Lung (tissue), 12 donors: ENCODE measurements around the gene FAM131C. TPM values are rescaled to one million over a fixed set of nuclear protein-coding genes. Genes with fewer than 3 reads are reported as not detected.

Experiments used
- ATAC-seq: fragments of 200-7000 bp; cut with Tn5 transposase; one replicate; pipeline ENCODE4 v1.9.1; 2020; ENCODE audit warnings: moderate number of reproducible peaks; ENCODE audit not compliant: insufficient read depth, low FRiP score
- DNase-seq, 3 donors: peaks; one replicate each; pipeline ENCODE4 v3.0.0-alpha.2; 2013 to 2017
- H3K27ac ChIP-seq, 2 donors: one replicate each; pipeline ENCODE4 v1.5.1; 2013; ENCODE audit warnings: mild to moderate bottlenecking in 2 of 2, moderate library complexity in 2 of 2, control low read depth in 1 of 2, inconsistent platforms in 1 of 2, low read depth in 1 of 2, low read length in 1 of 2
- H3K27me3 ChIP-seq, 3 donors: one replicate each; pipeline ENCODE4 v1.5.1; 2013; ENCODE audit warnings: low read length in 2 of 3; ENCODE audit not compliant: control insufficient read depth in 3 of 3, insufficient read depth in 3 of 3
- H3K36me3 ChIP-seq, 4 donors: one replicate each; pipeline ENCODE4 v1.5.1; 2013; ENCODE audit warnings: low read length in 4 of 4, mild to moderate bottlenecking in 1 of 4, moderate library complexity in 1 of 4; ENCODE audit not compliant: control insufficient read depth in 4 of 4, insufficient read depth in 4 of 4
- H3K4me1 ChIP-seq, 5 donors: one replicate each; pipeline ENCODE4 v1.5.1; 2013; ENCODE audit warnings: low read length in 5 of 5, mild to moderate bottlenecking in 2 of 5, moderate library complexity in 1 of 5; ENCODE audit not compliant: control insufficient read depth in 5 of 5, insufficient read depth in 5 of 5
- H3K4me3 ChIP-seq: one replicate; pipeline ENCODE4 v1.5.1; 2013; ENCODE audit warnings: mild to moderate bottlenecking, control low read depth, moderate library complexity
- H3K9ac ChIP-seq, 2 donors: one replicate each; pipeline ENCODE4 v1.5.1; 2013; ENCODE audit warnings: low read length in 2 of 2, control low read depth in 1 of 2; ENCODE audit not compliant: insufficient read depth in 1 of 2
- H3K9me3 ChIP-seq, 4 donors: one replicate each; pipeline ENCODE4 v1.5.1; 2013; ENCODE audit warnings: low read length in 3 of 4, mild to moderate bottlenecking in 1 of 4, moderate library complexity in 1 of 4; ENCODE audit not compliant: control insufficient read depth in 4 of 4, insufficient read depth in 3 of 4
- WGBS, 2 donors: extraction: QIAGEN DNeasy Blood & Tissue Kit; methylation state at CpG; one replicate each; pipeline ENCODE4 v1.1.7; 2013; 5-methylcytosine and 5-hydroxymethylcytosine counted together
- polyA plus RNA-seq, 2 donors: library from polyadenylated mRNA; stranded (reverse); fragments of 200-250 nt; gene quantifications; one replicate each; pipeline ENCODE4 v1.2.1, GENCODE V29; 2013
- total RNA-seq, 2 donors: library from RNA; depleted of rRNA in 1 of 2; stranded (reverse); fragments of >200 nt in 1 of 2; gene quantifications; one replicate each; pipeline ENCODE4 v1.2.1, GENCODE V29; 2014 to 2021
- TF ChIP-seq, protein P1 (sequence below): IDR thresholded peaks from 2 replicates; pipeline ENCODE4 v1.5.1; 2012; ENCODE audit warnings: mild to moderate bottlenecking; ENCODE audit errors: control extremely low read depth, extremely low read depth
- donor health status: control.
- donor health status: control.
- donor health status: Bipolar disorder and iron deficiency.
- donor health status: healthy.
- donor health status: DM: yes; HTN: yes; CAD: no.

FAM131C gene
- total and polyA plus RNA-seq, 4 donors = not detected

DNA sequence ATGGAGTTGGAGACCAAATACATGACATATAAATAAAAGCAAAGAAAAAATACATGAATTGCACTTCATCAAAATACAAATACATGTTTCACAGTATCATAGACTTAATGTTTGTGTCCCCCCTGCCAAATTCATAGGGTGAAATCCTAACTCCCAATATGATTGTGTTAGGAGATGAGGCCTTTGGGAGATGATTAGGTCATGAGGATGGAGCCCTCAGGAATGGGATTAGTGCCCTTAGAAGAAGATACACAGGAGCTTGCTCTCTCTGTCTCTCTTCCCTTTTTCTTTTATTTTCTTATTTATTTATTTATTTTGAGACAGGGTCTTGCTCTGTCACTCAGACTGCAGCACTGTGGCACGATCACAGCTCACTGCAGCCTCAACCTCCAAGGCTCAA is 26.0 kb upstream of the FAM131C start:
- TF ChIP-seq, protein P1, sequence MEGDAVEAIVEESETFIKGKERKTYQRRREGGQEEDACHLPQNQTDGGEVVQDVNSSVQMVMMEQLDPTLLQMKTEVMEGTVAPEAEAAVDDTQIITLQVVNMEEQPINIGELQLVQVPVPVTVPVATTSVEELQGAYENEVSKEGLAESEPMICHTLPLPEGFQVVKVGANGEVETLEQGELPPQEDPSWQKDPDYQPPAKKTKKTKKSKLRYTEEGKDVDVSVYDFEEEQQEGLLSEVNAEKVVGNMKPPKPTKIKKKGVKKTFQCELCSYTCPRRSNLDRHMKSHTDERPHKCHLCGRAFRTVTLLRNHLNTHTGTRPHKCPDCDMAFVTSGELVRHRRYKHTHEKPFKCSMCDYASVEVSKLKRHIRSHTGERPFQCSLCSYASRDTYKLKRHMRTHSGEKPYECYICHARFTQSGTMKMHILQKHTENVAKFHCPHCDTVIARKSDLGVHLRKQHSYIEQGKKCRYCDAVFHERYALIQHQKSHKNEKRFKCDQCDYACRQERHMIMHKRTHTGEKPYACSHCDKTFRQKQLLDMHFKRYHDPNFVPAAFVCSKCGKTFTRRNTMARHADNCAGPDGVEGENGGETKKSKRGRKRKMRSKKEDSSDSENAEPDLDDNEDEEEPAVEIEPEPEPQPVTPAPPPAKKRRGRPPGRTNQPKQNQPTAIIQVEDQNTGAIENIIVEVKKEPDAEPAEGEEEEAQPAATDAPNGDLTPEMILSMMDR = no peak
- H3K4me1 ChIP-seq = no peaks in the 10 kb centered on the region
- H3K9ac ChIP-seq = no peak overlapping the region
- no peaks in the 10 kb centered on the region for H3K36me3 ChIP-seq
- no peak overlapping the region for H3K4me3 ChIP-seq
- no peak for DNase-seq
- H3K27ac ChIP-seq = no peak overlapping the region
- 96 to 100% methylated on average over 1 of the region's 1 CpG for WGBS, 2 donors
- no peaks in the 10 kb centered on the region for H3K9me3 ChIP-seq
- ATAC-seq = no peak
- H3K27me3 ChIP-seq = no peaks in the 10 kb centered on the region

DNA sequence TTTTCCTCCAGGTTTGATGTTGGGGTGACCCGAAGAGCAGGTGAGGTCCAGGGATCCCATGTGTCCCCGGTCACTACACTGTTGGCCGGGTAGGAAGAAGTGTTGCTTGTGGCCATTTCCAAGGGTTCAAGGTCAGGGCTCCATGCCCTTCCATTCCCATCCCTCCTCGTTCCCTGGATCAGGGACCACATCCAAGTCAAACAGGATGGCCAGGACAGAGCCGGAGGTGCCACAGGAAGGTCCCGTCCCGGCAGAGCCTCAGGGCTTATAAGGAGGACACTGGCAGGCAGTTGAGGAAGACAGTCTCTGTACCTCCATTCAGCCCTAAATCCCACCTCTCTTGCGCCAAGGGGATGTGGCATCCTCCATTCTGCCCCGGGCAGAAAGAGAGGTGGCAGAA is 22.0 kb upstream of the FAM131C start:
- Histone ChIP-seq H3K9me3 (no peaks in the 10 kb centered on the region), H3K36me3 (no peaks in the 10 kb centered on the region), H3K27me3 (no peaks in the 10 kb centered on the region), H3K4me3 (no peak overlapping the region), H3K4me1 (no peaks in the 10 kb centered on the region), H3K9ac (no peak overlapping the region), H3K27ac (no peak overlapping the region)
- TF ChIP-seq, protein P1 = no peak
- no peak for DNase-seq
- ATAC-seq = no peak
- WGBS, 2 donors = 69 to 79% methylated on average over 9 of the region's 9 CpGs

GRCh38 chr1:16094453-16095158 is 21.2 kb upstream of the FAM131C start:
- 93 to 95% methylated on average over 20 to 21 of the region's 21 CpGs for WGBS, 2 donors
- no peaks in the 10 kb centered on the region for H3K27me3 ChIP-seq
- H3K36me3 ChIP-seq = no peaks in the 10 kb centered on the region
- ATAC-seq (no peak), DNase-seq (no peak)
- H3K9ac ChIP-seq = no peak overlapping the region
- H3K4me3 ChIP-seq = no peak overlapping the region
- TF ChIP-seq, protein P1 = no peak
- H3K27ac ChIP-seq = no peak overlapping the region
- no peaks in the 10 kb centered on the region for H3K4me1 ChIP-seq
- H3K9me3 ChIP-seq = no peaks in the 10 kb centered on the region

DNA sequence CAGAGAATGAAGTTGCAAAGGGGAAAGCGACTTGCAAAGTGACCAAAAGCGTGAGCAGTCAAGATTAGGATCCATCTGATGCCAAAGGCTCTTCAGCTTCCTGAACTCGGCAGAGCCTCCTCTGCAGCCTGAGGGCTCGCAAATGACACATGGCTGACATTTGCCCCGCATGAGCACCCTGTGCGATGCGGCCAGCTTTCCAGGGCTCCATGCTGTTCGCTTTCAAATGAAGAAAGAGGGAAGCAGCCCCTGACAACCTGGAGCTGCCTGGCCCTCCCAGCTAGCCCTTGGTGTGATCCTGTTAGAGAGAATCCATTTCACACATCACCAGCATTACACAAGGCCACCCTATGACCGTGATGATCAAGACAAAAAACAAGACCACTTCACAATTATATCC is 20.2 kb upstream of the FAM131C start:
- no peak overlapping the region for H3K27ac ChIP-seq
- DNase-seq = no peak
- 79 to 85% methylated on average over 9 of the region's 9 CpGs for WGBS, 2 donors
- H3K4me1 ChIP-seq = peaks cover 0 to 2% (median 0%) of the 10 kb centered on the region in 5 donors
- no peak overlapping the region for H3K9ac ChIP-seq
- H3K4me3 ChIP-seq = no peak overlapping the region
- no peak for ATAC-seq
- no peaks in the 10 kb centered on the region for H3K36me3 ChIP-seq
- H3K9me3 ChIP-seq = no peaks in the 10 kb centered on the region
- TF ChIP-seq, protein P1 = no peak
- H3K27me3 ChIP-seq = no peaks in the 10 kb centered on the region
